Esophagus (tissue), 2 donors: Measurements from ENCODE around the gene NSMCE3. TPM values are rescaled to one million over a fixed set of nuclear protein-coding genes. Genes with fewer than 3 reads are reported as not detected.

Experiments
- H3K27ac ChIP-seq, 2 donors: one replicate each; pipeline ENCODE4 v1.5.1; 2013; ENCODE audit warnings: low read depth in 2 of 2, mild to moderate bottlenecking in 2 of 2, inconsistent platforms in 1 of 2, low read length in 1 of 2, moderate library complexity in 1 of 2
- H3K27me3 ChIP-seq, 2 donors: one replicate each; pipeline ENCODE4 v1.6.1; 2013; ENCODE audit warnings: low read length in 2 of 2, control low read depth in 1 of 2, mild to moderate bottlenecking in 1 of 2; ENCODE audit not compliant: insufficient read depth in 2 of 2, control insufficient read depth in 1 of 2
- H3K36me3 ChIP-seq, 2 donors: one replicate each; pipeline ENCODE4 v1.6.1; 2013; ENCODE audit warnings: low read length in 1 of 2; ENCODE audit not compliant: control insufficient read depth in 2 of 2, insufficient read depth in 2 of 2
- H3K4me1 ChIP-seq, 2 donors: one replicate each; pipeline ENCODE4 v1.6.1; 2013; ENCODE audit warnings: low read length in 1 of 2; ENCODE audit not compliant: control insufficient read depth in 2 of 2, insufficient read depth in 2 of 2
- H3K4me3 ChIP-seq, 2 donors: one replicate each; pipeline ENCODE4 v1.5.1; 2013; ENCODE audit warnings: low read length in 2 of 2, mild to moderate bottlenecking in 2 of 2, low read depth in 1 of 2, moderate library complexity in 1 of 2
- H3K9me3 ChIP-seq, 2 donors: one replicate each; pipeline ENCODE4 v1.6.1; 2013; ENCODE audit warnings: mild to moderate bottlenecking in 2 of 2, low read depth in 1 of 2, low read length in 1 of 2, moderate library complexity in 1 of 2; ENCODE audit not compliant: control insufficient read depth in 2 of 2, insufficient read depth in 1 of 2
- WGBS, 2 donors: extraction: QIAGEN DNeasy Blood & Tissue Kit; methylation state at CpG; one replicate each; pipeline ENCODE4 v1.1.7; 2013; 5-methylcytosine and 5-hydroxymethylcytosine counted together
- polyA plus RNA-seq, 2 donors: library from polyadenylated mRNA; stranded (reverse); fragments of 200-250 nt; gene quantifications; one replicate each; pipeline ENCODE4 v1.2.3, GENCODE V29; 2013
- donor health status: healthy with polysubstance abuse.
- donor health status: Bipolar disorder and iron deficiency.

NSMCE3 gene
- polyA plus RNA-seq = 1 to 10 TPM; 3.0 to 3.4 TPM

DNA sequence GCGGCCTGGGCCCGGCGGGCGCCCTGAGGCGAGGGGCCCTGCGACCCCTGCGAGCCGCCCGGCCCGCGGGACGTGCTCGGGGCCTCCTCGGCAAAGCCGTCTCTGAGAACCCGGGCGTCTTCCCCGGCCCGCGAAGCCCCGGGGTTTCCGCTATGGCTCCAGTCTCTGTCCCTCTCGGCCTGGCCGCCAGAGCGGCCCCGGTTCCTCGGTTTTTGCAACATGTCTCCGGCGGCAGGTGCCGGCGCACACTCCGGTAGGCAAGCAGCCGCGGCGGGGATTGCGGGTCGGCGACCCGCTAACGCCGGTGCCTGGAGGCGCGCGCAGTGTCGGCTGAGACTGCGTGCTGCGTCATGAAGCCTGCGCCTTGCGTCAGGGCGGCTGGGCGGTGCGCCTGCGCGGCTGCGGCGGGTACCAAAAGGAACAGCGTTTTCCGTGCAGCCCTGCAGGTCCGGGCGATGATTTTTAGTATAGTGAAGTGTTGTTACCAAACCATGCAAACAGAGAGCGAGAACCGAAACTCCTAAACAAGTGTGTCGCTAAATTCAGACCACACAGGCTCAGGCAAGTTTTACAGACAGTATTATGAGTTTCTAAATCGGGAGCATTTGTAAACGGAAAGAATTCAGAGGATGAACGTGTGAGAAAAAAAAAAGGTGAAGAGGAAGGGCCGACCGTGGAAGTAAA lies at the start of gene NSMCE3:
TSS of gene NSMCE3 (minus strand) at position 338 of the 684 bp plus-strand sequence. CDS start at position 221, 117 bp downstream.
- WGBS, 2 donors = 0% methylated on average over 59 to 68 of the region's 68 CpGs
- peak within 1 kb of the TSS; percentile 93 to 96 for H3K27ac ChIP-seq
- H3K4me1 ChIP-seq = peaks cover 0 to 4% of the 10 kb centered on the region in 2 donors
- H3K9me3 ChIP-seq = no peaks in the 10 kb centered on the region
- peak within 1 kb of the TSS; percentile 77 to 88 for H3K4me3 ChIP-seq
- no peaks in the 10 kb centered on the region for H3K27me3 ChIP-seq
- no peaks in the 10 kb centered on the region for H3K36me3 ChIP-seq

DNA sequence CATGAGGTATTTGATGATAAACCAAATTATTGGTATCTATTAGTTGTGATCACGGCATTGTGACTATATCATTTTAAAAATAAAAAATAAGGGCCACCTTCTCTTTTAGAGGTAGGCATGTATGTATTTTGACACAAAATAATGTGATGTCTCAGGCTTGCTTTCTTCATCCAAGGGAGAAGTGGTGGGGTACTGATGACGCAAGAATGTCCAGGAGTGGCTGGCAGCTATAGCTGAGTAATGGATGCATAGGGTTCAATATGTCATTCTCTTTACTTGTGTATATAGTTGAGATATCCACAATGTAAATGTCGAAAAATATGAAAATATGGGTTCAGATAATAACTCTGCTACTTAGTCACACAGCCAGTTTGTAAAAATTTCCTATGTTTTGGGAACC lies 46.8 kb upstream of the NSMCE3 start:
- WGBS, 2 donors = 87% methylated on average over 3 of the region's 3 CpGs
- no peak overlapping the region for H3K27ac ChIP-seq
- no peaks in the 10 kb centered on the region for H3K36me3 ChIP-seq
- no peak overlapping the region for H3K4me3 ChIP-seq
- no peaks in the 10 kb centered on the region for H3K27me3 ChIP-seq
- H3K9me3 ChIP-seq = no peaks in the 10 kb centered on the region
- no peaks in the 10 kb centered on the region for H3K4me1 ChIP-seq

DNA sequence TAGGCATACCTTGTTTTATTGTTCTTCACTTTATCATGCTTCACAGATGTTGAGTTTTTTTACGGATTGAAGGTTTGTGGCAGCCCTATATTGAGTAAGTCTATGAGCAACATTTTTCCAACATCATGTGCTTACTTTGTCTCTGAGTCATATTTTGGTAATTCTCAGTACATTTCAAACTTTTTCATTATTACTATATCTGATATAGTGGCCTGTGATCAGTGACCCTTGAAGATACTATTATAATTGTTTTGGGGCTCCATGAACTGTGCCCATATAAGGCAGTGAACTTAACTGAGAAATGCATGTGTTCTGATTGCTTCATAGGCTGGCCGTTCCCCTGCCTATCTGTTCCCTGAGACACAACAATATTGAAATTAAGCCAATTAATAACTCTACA lies 42.8 kb upstream of the NSMCE3 start:
- Histone ChIP-seq H3K9me3 (no peaks in the 10 kb centered on the region), H3K27me3 (no peaks in the 10 kb centered on the region), H3K27ac (no peak overlapping the region), H3K4me3 (no peak overlapping the region), H3K36me3 (no peaks in the 10 kb centered on the region), H3K4me1 (no peaks in the 10 kb centered on the region)
- 74 to 77% methylated on average over 2 of the region's 2 CpGs for WGBS, 2 donors

DNA sequence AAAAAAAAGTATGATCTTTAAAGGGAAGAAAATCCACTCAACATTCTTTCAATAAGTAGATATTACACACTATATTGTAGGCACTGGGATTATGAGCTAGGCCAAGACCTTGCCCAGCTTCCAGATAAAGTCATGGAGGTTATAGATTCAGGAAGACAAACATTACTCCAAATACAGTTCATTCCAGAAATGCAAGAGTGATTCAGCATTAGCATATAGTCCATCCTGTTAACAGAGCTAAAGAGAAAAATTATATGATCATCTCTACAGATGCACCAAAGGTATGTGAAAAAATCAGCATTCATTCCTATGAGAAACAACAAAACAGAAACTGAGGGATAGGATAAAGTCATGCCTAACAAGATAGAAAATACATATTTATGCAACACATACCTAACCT lies 42.1 kb upstream of the NSMCE3 start:
- no peaks in the 10 kb centered on the region for H3K27me3 ChIP-seq
- H3K4me3 ChIP-seq = no peak overlapping the region
- H3K4me1 ChIP-seq = no peaks in the 10 kb centered on the region
- no peak overlapping the region for H3K27ac ChIP-seq
- H3K36me3 ChIP-seq = no peaks in the 10 kb centered on the region
- H3K9me3 ChIP-seq = no peaks in the 10 kb centered on the region

DNA sequence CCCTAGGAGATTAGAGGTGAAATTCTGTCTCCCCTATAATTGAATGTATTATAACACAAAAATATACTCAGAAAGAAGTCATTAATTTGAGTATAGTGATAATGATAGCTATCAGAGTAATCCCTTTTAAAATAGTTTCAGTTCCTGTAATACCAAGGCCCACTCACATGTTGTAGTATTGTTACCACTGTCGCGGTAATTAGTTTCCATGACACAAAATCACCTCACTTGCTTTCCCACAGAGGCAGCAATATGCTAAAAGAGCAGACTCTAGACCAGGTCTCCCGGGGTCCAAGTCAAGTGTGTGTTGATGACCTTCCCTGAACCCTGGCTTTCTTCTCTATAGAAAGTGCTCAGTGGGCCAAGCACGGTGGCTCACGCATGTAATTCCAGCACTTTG lies 39.5 kb upstream of the NSMCE3 start:
- 87 to 92% methylated on average over 5 of the region's 5 CpGs for WGBS, 2 donors
- no peaks in the 10 kb centered on the region for H3K36me3 ChIP-seq
- H3K9me3 ChIP-seq = no peaks in the 10 kb centered on the region
- no peaks in the 10 kb centered on the region for H3K27me3 ChIP-seq
- no peak overlapping the region for H3K27ac ChIP-seq
- no peak overlapping the region for H3K4me3 ChIP-seq
- H3K4me1 ChIP-seq = no peaks in the 10 kb centered on the region

DNA sequence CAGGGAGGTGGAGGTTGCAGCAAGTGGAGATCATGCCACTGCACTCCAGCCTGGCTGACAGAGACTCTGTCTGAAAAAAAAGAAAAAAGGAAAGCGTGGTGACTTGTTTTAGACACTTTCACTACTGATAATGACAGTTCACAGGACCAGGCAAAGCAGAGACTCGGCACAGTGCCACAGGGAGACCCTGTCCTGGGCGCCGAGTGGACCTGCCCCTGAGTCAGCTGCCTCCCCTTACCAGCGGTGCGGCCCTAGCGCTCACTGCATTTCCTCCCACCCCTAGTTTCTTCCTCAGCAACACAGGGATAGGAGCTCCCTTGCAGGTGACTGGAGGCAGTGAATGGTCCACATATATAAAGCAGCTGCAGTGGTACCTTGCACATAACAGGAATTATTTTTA lies 38.7 kb upstream of the NSMCE3 start:
- WGBS, 2 donors = 83 to 85% methylated on average over 7 of the region's 7 CpGs
- no peaks in the 10 kb centered on the region for H3K4me1 ChIP-seq

DNA sequence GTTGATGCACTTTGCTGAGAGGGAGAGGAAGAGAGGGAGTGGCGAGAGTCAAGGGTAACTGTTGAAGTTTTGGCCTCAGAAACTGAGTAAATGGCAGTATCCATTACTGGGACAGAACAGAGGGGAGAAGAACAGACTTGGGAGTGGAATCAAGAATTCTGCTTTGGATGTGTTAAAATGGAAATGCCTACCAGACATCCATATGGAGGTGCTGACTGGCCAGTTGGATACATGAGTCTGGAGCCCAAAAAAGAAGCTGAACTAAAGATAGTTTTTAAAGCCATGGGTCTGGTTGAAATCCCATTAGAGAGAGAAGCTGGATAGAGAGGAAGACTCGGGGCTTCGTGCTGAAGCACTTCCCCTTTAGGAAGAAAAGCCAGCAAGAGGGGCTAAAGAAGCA lies 35.9 kb upstream of the NSMCE3 start:
- no peaks in the 10 kb centered on the region for H3K36me3 ChIP-seq
- H3K4me3 ChIP-seq = no peak overlapping the region
- H3K27ac ChIP-seq = no peak overlapping the region
- H3K9me3 ChIP-seq = no peaks in the 10 kb centered on the region
- H3K27me3 ChIP-seq = no peaks in the 10 kb centered on the region
- 71 to 81% methylated on average over 3 of the region's 3 CpGs for WGBS, 2 donors
- H3K4me1 ChIP-seq = no peaks in the 10 kb centered on the region

More for the DNA sequence above, 38.7 kb upstream of the NSMCE3 start:
- no peak overlapping the region for H3K27ac ChIP-seq
- H3K4me3 ChIP-seq = no peak overlapping the region
- H3K9me3 ChIP-seq = no peaks in the 10 kb centered on the region
- no peaks in the 10 kb centered on the region for H3K36me3 ChIP-seq
- H3K27me3 ChIP-seq = no peaks in the 10 kb centered on the region

DNA sequence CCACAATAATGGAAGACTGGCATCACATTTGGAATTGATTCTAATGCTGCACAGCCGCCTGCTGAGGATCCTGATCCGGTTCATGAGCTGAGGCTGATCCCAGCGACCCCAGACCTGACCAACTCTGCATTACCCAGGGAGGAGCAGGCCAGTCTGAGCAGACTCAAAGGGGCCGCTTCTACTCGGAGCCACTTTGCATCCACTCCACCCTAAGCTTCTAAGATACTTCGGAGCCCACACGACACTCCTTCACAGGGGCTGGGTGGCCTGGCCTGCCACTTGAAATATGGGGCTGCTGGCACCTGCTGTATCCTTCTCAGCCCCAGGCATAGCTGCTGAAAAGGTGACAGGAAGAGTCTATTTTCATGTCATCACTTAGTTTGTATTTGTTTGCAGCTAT lies 33.2 kb upstream of the NSMCE3 start:
- H3K4me3 ChIP-seq = no peak overlapping the region
- WGBS, 2 donors = 86 to 90% methylated on average over 7 of the region's 7 CpGs
- H3K27me3 ChIP-seq = no peaks in the 10 kb centered on the region
- no peaks in the 10 kb centered on the region for H3K36me3 ChIP-seq
- H3K4me1 ChIP-seq = no peaks in the 10 kb centered on the region
- H3K9me3 ChIP-seq = no peaks in the 10 kb centered on the region
- no peak overlapping the region for H3K27ac ChIP-seq

DNA sequence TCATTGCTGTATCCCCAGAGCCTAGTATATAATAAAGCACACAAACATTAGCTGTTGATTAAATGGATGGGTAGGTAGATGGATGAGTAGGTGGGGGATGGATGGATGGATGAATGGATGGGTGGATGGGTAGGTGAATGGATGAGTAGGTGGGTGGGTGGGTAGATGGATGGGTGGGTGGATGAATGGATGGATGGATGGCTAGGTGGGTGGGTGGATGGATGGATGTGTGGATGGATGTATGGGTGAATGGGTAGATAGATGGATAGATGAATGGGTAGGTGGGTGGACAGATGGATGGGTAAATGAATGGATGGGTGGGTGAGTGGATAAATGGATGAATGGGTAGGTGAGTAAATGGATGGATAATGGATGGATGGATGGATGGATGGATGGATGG lies 30.2 kb upstream of the NSMCE3 start:
- Histone ChIP-seq H3K27me3 (no peaks in the 10 kb centered on the region), H3K4me1 (no peaks in the 10 kb centered on the region), H3K9me3 (no peaks in the 10 kb centered on the region), H3K36me3 (no peaks in the 10 kb centered on the region), H3K27ac (no peak overlapping the region), H3K4me3 (no peak overlapping the region)

DNA sequence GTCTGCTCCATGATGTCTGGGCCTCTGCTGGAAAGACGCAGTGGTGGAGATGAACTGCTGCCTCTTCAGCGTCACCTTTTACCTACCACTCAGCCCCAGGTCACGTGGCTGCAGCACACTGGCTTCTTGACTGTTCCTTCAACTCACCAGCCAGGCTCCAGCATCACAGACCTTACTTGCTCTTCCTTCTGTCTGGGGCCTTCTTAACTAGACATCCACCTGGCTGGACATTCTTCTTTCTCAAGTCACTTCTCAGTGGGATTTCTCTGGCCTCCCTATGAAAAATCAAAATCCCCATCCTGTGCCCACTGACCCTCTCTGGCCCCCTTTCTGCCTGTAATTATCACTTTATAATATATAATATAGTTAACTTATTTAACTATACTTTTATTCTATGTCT lies 29.7 kb upstream of the NSMCE3 start:
- 78 to 84% methylated on average over 3 of the region's 3 CpGs for WGBS, 2 donors
- Histone ChIP-seq H3K4me3 (no peak overlapping the region), H3K4me1 (no peaks in the 10 kb centered on the region), H3K27ac (no peak overlapping the region), H3K36me3 (no peaks in the 10 kb centered on the region), H3K27me3 (no peaks in the 10 kb centered on the region), H3K9me3 (no peaks in the 10 kb centered on the region)
